ENCODE measurements around the gene SEC16A.

DNA sequence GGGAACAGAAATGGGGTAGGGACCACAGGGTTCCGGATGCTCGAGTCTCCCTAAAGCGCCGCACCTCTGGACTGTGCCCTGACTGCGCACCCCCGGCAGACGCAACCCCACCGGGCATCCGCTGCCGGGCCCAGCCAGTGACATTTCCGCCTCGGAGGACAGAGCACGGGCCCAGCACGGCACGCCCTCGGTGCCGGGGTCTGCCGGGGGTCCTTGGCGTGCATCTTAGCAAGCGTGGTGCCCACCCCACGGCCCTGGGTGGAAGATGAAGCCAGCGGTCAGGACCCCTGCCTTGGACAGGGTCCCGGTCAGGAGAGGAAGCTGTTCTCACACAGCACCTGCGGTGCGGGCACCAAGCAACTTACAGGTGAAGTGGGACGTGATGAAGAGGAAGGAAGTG is 50.2 kb downstream of the SEC16A start:
- TF ChIP-seq, protein P1, sequence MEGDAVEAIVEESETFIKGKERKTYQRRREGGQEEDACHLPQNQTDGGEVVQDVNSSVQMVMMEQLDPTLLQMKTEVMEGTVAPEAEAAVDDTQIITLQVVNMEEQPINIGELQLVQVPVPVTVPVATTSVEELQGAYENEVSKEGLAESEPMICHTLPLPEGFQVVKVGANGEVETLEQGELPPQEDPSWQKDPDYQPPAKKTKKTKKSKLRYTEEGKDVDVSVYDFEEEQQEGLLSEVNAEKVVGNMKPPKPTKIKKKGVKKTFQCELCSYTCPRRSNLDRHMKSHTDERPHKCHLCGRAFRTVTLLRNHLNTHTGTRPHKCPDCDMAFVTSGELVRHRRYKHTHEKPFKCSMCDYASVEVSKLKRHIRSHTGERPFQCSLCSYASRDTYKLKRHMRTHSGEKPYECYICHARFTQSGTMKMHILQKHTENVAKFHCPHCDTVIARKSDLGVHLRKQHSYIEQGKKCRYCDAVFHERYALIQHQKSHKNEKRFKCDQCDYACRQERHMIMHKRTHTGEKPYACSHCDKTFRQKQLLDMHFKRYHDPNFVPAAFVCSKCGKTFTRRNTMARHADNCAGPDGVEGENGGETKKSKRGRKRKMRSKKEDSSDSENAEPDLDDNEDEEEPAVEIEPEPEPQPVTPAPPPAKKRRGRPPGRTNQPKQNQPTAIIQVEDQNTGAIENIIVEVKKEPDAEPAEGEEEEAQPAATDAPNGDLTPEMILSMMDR (IDR thresholded peaks at IDR 0.05), result no peak
- TF ChIP-seq POLR2A (IDR thresholded peaks at IDR 0.05), result no peak
- no peak for TF ChIP-seq POLR2AphosphoS5 (IDR thresholded peaks at IDR 0.05)
- no peak for TF ChIP-seq EP300 (IDR thresholded peaks at IDR 0.05)
